GM12878 (cell line): Measurements from ENCODE around the gene AIG1. TPM values are rescaled to one million over a fixed set of nuclear protein-coding genes. Genes with fewer than 3 reads are reported as not detected.

Experiments
- ATAC-seq: fragments of 200-7000 bp; cut with Tn5 transposase; 3 replicates; pipeline ENCODE4 v1.9.1; 2020; ENCODE audit warnings: mild to moderate bottlenecking, moderate library complexity
- BruUV-seq: library from RNA; stranded (reverse); fragments of 400-500 nt; replicated peaks from 2 replicates; lab custom pipeline; 2021; lab: Mats Ljungman, UMichigan
- CTCF ChIA-PET: fragments of 300-600 bp; sonication (Branson Sonifier 250); formaldehyde crosslinking; extraction: SDS; loops from one replicate; lab custom pipeline; 2021; ENCODE audit warnings: inconsistent platforms; lab: Yijun Ruan, JAX
- POLR2A ChIA-PET: fragments of 350-600 bp; formaldehyde crosslinking; extraction: SDS; loops from one replicate; lab custom pipeline; 2021; ENCODE audit warnings: inconsistent platforms; lab: Charles Lee
- RAD21 ChIA-PET: fragments of 300-600 bp; sonication (Branson Sonifier 250); formaldehyde crosslinking; loops from one replicate; lab custom pipeline; 2023; ENCODE audit warnings: antibody characterized with exemption; ENCODE audit not compliant: unreplicated experiment; lab: Charles Lee
- SMC1A ChIA-PET: fragments of 300-600 bp; sonication (Branson Sonifier 250); formaldehyde crosslinking; loops from one replicate; lab custom pipeline; 2023; ENCODE audit not compliant: unreplicated experiment, uncharacterized antibody; lab: Charles Lee
- DNase-seq: peaks from one replicate; pipeline ENCODE4 v3.0.0-alpha.2; 2011; ENCODE audit warnings: low read depth, low spot score
- FAIRE-seq: peaks from 3 replicates; lab custom pipeline; 2011; peaks lifted over from hg19 to GRCh38; lab: Jason Lieb, UNC
- H2AFZ ChIP-seq: 2 replicates; pipeline ENCODE4 v1.6.0; 2011; ENCODE audit warnings: low read depth, low read length, control low read depth; ENCODE audit not compliant: control insufficient read depth
- H3K27ac ChIP-seq: 2 replicates; pipeline ENCODE4 v1.5.1; 2011; ENCODE audit warnings: control low read depth; ENCODE audit not compliant: control insufficient read depth, insufficient read depth
- H3K27me3 ChIP-seq, 2 experiments: replicated peaks in 1 of 2; 2 replicates each; pipeline versions ENCODE4 v1.6.0 to v1.6.1; 2011; ENCODE audit warnings: low read length in 1 of 2; ENCODE audit not compliant: control insufficient read depth in 2 of 2, insufficient read depth in 2 of 2
- H3K36me3 ChIP-seq, 2 experiments: 2 replicates each; pipeline ENCODE4 v1.5.1; 2011; ENCODE audit warnings: low read length in 1 of 2; ENCODE audit not compliant: control insufficient read depth in 2 of 2, insufficient read depth in 2 of 2
- H3K4me1 ChIP-seq: 2 replicates; pipeline ENCODE4 v1.6.1; 2011; ENCODE audit warnings: mild to moderate bottlenecking, low read length, moderate library complexity, mixed read lengths; ENCODE audit not compliant: control insufficient read depth, insufficient read depth
- H3K4me2 ChIP-seq: 2 replicates; pipeline ENCODE4 v1.6.0; 2011; ENCODE audit warnings: control low read depth; ENCODE audit not compliant: control insufficient read depth, insufficient read depth
- H3K4me3 ChIP-seq: fragments of 200-600 bp; sonication (generic); 2 replicates; pipeline ENCODE4 v1.5.1; 2016
- H3K79me2 ChIP-seq: 2 replicates; pipeline ENCODE4 v1.6.0; 2011; ENCODE audit warnings: low read length; ENCODE audit not compliant: control insufficient read depth, insufficient read depth
- H3K9ac ChIP-seq: 2 replicates; pipeline ENCODE4 v1.8.0; 2011; ENCODE audit warnings: low read length, control low read depth, mixed read lengths; ENCODE audit not compliant: control insufficient read depth, insufficient read depth
- H3K9me3 ChIP-seq: replicated peaks from 3 replicates; pipeline ENCODE4 v1.5.1; 2011; ENCODE audit warnings: mild to moderate bottlenecking, low read length; ENCODE audit not compliant: control insufficient read depth, insufficient read depth
- H4K20me1 ChIP-seq: 2 replicates; pipeline ENCODE4 v1.6.0; 2011; ENCODE audit not compliant: control insufficient read depth, insufficient read depth
- CBFB ChIP-seq: IDR thresholded peaks from 2 replicates; pipeline ENCODE4 v1.6.1; 2016; ENCODE audit warnings: antibody characterized with exemption, low read depth
- CREB1 ChIP-seq: IDR thresholded peaks from 2 replicates; pipeline ENCODE4 v1.6.1; 2012; ENCODE audit warnings: low read depth, mild to moderate bottlenecking, inconsistent platforms
- FOS ChIP-seq: IDR thresholded peaks from 3 replicates; pipeline ENCODE4 v1.6.1; 2011; ENCODE audit warnings: borderline replicate concordance; ENCODE audit not compliant: insufficient read length; ENCODE audit errors: extremely low read depth
- GATAD2B ChIP-seq: fragments of 450-650 bp; conservative IDR thresholded peaks from 2 replicates; pipeline ENCODE4 v1.6.1; 2017; ENCODE audit warnings: low read depth, mild to moderate bottlenecking, moderate library complexity
- HDAC6 ChIP-seq: fragments of 200-600 bp; sonication (generic); IDR thresholded peaks from one replicate; pipeline ENCODE4 v1.8.0; 2017; ENCODE audit warnings: antibody characterized with exemption; ENCODE audit not compliant: unreplicated experiment
- HDGF ChIP-seq: fragments of 450-650 bp; IDR thresholded peaks from 2 replicates; pipeline ENCODE4 v1.6.1; 2016; ENCODE audit warnings: antibody characterized with exemption
- IKZF1 ChIP-seq: fragments of 450-650 bp; conservative IDR thresholded peaks from 2 replicates; pipeline ENCODE4 v1.6.1; 2017; ENCODE audit warnings: antibody characterized with exemption, mild to moderate bottlenecking
- MTA2 ChIP-seq: fragments of 450-650 bp; IDR thresholded peaks from 2 replicates; pipeline ENCODE4 v1.6.1; 2016; ENCODE audit warnings: low read depth, mild to moderate bottlenecking, moderate library complexity
- MXI1 ChIP-seq: fragments of 150-350 bp; IDR thresholded peaks from 2 replicates; pipeline ENCODE4 v1.6.1; 2011; ENCODE audit warnings: low read depth, mild to moderate bottlenecking, inconsistent platforms, low read length, improper control_type of control experiment
- NFIC ChIP-seq: IDR thresholded peaks from 2 replicates; pipeline ENCODE4 v1.6.1; 2012; ENCODE audit warnings: low read depth, mild to moderate bottlenecking, inconsistent platforms, low read length, moderate library complexity
- RB1 ChIP-seq: fragments of 450-650 bp; formaldehyde crosslinking; IDR thresholded peaks from 2 replicates; pipeline ENCODE4 v1.6.1; 2017; ENCODE audit warnings: mild to moderate bottlenecking, borderline replicate concordance
- RELA ChIP-seq: fragments of 450-650 bp; IDR thresholded peaks from 2 replicates; pipeline ENCODE4 v1.8.0; 2014; ENCODE audit warnings: borderline replicate concordance; ENCODE audit not compliant: partially characterized antibody
- RFX5 ChIP-seq: IDR thresholded peaks from 2 replicates; pipeline ENCODE4 v1.6.1; 2011; ENCODE audit warnings: low read depth, low read length, improper control_type of control experiment
- SIN3A ChIP-seq: IDR thresholded peaks from 2 replicates; pipeline ENCODE4 v1.6.1; 2012; ENCODE audit warnings: low read depth, low read length, improper control_type of control experiment
- SIX5 ChIP-seq: IDR thresholded peaks from 2 replicates; pipeline ENCODE4 v1.6.1; 2011; ENCODE audit warnings: mild to moderate bottlenecking, low read depth, low read length, moderate library complexity; ENCODE audit not compliant: severe bottlenecking
- ZNF217 ChIP-seq: fragments of 450-650 bp; IDR thresholded peaks from 2 replicates; pipeline ENCODE4 v1.6.1; 2017; ENCODE audit warnings: antibody characterized with exemption, mild to moderate bottlenecking
- ZNF384 ChIP-seq: IDR thresholded peaks from 2 replicates; pipeline ENCODE4 v1.6.1; 2012; ENCODE audit warnings: low read depth, mild to moderate bottlenecking, low read length, improper control_type of control experiment, borderline replicate concordance
- ZZZ3 ChIP-seq: IDR thresholded peaks from 2 replicates; pipeline ENCODE4 v1.6.1; 2011; ENCODE audit warnings: low read depth; ENCODE audit not compliant: control insufficient read depth, insufficient read length
- in situ Hi-C: fragments of 300-500 bp; cut with MboI; formaldehyde crosslinking; loops from 9 replicates; pipeline ENCODE4 v1.14.3; 2018; ENCODE audit warnings: mixed read lengths
- intact Hi-C: fragments of 100-400 bp; cut with micrococcal nuclease; formaldehyde crosslinking; loops from one replicate; pipeline ENCODE4 v1.14.2; 2022; ENCODE audit not compliant: unreplicated experiment
- polyA plus RNA-seq, 11 experiments: library from polyadenylated mRNA; depleted of rRNA in 4 of 11; unstranded in 6 of 11; stranded (reverse) in 5 of 11; fragments of >200 nt; fragmentation: Nextera tagmentation in 4 of 11; fragmentation: Illumina TruSeq in 1 of 11; extraction: Ambion mirVana in 4 of 11; extraction: Trizol in 1 of 11; gene quantifications; 1 replicate in 1 of 11; 2 replicates in 10 of 11; pipeline versions ENCODE4 v1.2.1 to v1.2.3, GENCODE V29; 2011 to 2016; ENCODE audit warnings: inconsistent platforms in 2 of 11, missing spikeins in 2 of 11, low read depth in 1 of 11
- total RNA-seq, 4 experiments: library from RNA; depleted of rRNA in 3 of 4; stranded (reverse); fragments of >200 nt in 3 of 4; fragmentation: Illumina TruSeq in 1 of 4; extraction: Trizol in 1 of 4; gene quantifications; 2 replicates each; pipeline versions ENCODE4 v1.2.1 to v1.2.3, GENCODE V29; 2013 to 2021
- TF ChIP-seq, protein P1 (sequence below): IDR thresholded peaks from 2 replicates; pipeline ENCODE4 v1.6.1; 2011; ENCODE audit warnings: borderline replicate concordance, low read depth, mild to moderate bottlenecking, moderate library complexity, low read length; ENCODE audit not compliant: insufficient read depth, poor library complexity, severe bottlenecking
- TF ChIP-seq, protein P2 (sequence below): IDR thresholded peaks from 2 replicates; pipeline ENCODE4 v1.6.1; 2012; ENCODE audit warnings: low read depth, low read length, improper control_type of control experiment

Gene AIG1
- total and polyA plus RNA-seq, 10 of the 15 experiments (the other 5 are each of a cell fraction or from before 2014, with no cell fraction given) = 27.0 to 74.5 (median 36.4) TPM

GRCh38 chr6:143337201-143337949 lies 276.7 kb downstream of the AIG1 start (continued):
- no peak for TF ChIP-seq RB1
- TF ChIP-seq RELA = no peak
- TF ChIP-seq NFIC = no peak
- TF ChIP-seq ZNF384 = no peak
- TF ChIP-seq, protein P1, sequence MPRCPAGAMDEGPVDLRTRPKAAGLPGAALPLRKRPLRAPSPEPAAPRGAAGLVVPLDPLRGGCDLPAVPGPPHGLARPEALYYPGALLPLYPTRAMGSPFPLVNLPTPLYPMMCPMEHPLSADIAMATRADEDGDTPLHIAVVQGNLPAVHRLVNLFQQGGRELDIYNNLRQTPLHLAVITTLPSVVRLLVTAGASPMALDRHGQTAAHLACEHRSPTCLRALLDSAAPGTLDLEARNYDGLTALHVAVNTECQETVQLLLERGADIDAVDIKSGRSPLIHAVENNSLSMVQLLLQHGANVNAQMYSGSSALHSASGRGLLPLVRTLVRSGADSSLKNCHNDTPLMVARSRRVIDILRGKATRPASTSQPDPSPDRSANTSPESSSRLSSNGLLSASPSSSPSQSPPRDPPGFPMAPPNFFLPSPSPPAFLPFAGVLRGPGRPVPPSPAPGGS = no peak
- TF ChIP-seq MXI1 = no peak
- TF ChIP-seq IKZF1 = no peak
- TF ChIP-seq HDAC6 = no peak
- no peak for TF ChIP-seq HDGF
- TF ChIP-seq, all 136 proteins: peak for 6

GRCh38 chr6:143339223-143339622 lies 278.5 kb downstream of the AIG1 start:
- RAD21 ChIA-PET = interaction anchor here (3.0 to 3.7 kb wide), 2 partner anchors 88 to 646 kb away, joined by 26 to 28 read pairs; no protein-coding TSS in a partner anchor
- POLR2A ChIA-PET = no interaction called here
- Histone ChIP-seq H3K36me3 (no peaks in the 10 kb centered on the region), H3K27ac (no peak overlapping the region), H4K20me1 (no peaks in the 10 kb centered on the region), H3K9me3 (no peaks in the 10 kb centered on the region), H3K4me2 (no peak overlapping the region), H3K4me1 (no peaks in the 10 kb centered on the region), H3K27me3 (no peaks in the 10 kb centered on the region), H3K9ac (no peak overlapping the region), H3K4me3 (no peak overlapping the region), H3K79me2 (no peaks in the 10 kb centered on the region), H2AFZ (no peak overlapping the region)
- CTCF ChIA-PET = interaction anchor here (0.6 to 5.8 kb wide), 13 partner anchors 9 to 1193 kb away, joined by 3 to 62 read pairs (median 4); no protein-coding TSS in a partner anchor
- intact Hi-C loops = loop anchor here (10.0 kb wide), 1 partner anchor 774 kb away; no protein-coding TSS in a partner anchor
- BruUV-seq = no TSS peak
- in situ Hi-C loops = no loop called here
- SMC1A ChIA-PET = interaction anchor here (0.7 to 4.0 kb wide), 12 partner anchors 9 to 865 kb away, joined by 3 to 27 read pairs (median 4); no protein-coding TSS in a partner anchor
- no peak for DNase-seq
- no peak for FAIRE-seq
- no peak for ATAC-seq
- TF ChIP-seq ZNF217 = no peak
- no peak for TF ChIP-seq FOS
- no peak for TF ChIP-seq CBFB
- TF ChIP-seq, protein P2, sequence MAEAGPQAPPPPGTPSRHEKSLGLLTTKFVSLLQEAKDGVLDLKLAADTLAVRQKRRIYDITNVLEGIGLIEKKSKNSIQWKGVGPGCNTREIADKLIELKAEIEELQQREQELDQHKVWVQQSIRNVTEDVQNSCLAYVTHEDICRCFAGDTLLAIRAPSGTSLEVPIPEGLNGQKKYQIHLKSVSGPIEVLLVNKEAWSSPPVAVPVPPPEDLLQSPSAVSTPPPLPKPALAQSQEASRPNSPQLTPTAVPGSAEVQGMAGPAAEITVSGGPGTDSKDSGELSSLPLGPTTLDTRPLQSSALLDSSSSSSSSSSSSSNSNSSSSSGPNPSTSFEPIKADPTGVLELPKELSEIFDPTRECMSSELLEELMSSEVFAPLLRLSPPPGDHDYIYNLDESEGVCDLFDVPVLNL = no peak
- no peak for TF ChIP-seq CREB1
- no peak for TF ChIP-seq SIN3A
- no peak for TF ChIP-seq GATAD2B
- no peak for TF ChIP-seq MXI1
- no peak for TF ChIP-seq ZZZ3
- TF ChIP-seq NFIC = no peak
- no peak for TF ChIP-seq MTA2
- no peak for TF ChIP-seq SIX5
- no peak for TF ChIP-seq RFX5
